Stimulated activated CD4-positive, alpha-beta T cell treated with anti-CD3 and anti-CD28 coated beads, Interleukin-15, amount 100 ng/mL, for 24 hours (primary cell): ENCODE data around the gene EIF2A.
A peak's percentile ranks its signal among the peaks of the same experiment; 100 is the strongest.
"Not testable (repeated sequence)": the region's sequence is repeated elsewhere in the genome, so short reads cannot be mapped to it uniquely, and the experiment has no call there.

Experiments used
- DNase-seq: peaks from one replicate; pipeline ENCODE4 v3.0.0-alpha.2; 2020

The EIF2A gene

DNA sequence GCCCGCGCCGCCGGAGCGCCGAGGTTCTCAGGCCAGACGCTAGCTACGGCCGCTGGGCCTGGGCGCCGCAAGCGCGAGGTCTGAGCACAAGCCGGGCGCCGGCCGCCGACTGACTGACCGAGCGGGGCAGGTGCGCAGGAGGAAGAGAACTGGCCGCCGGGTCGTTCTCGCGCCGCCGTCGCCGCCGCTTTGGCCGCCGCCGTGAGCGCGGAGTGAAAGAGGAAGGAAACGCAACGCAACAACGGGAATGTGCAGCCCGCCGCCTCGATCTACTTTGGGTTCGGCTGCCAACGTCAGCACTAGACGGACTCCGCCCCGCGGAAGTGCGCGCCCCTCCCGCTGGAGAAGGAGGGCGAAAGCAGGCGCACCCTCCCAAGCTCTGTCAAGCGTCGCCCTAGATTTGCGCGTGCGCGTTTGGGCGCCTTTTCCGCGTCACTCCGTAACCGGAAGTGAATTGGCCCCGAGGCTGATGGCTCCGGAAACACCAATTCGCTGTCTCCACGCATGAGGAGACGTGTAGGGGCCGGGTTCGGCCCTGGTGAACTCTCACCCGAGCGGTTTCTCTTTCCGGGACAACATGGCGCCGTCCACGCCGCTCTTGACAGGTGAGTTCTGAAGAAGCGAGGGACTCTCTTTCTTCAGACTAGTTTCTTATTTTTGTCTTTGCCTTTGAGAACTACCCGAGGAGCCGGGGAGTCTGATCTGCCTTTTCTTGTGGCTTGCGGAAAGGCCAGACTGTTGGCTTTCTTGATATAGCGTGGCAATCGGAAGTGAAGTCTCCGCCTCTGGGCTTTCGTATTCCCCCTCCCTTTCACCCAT lies at the start of gene EIF2A, which contains the start of gene SERP1:
TSS of gene EIF2A (plus strand) at position 562 of the 819 bp plus-strand sequence. CDS start at position 578, 16 bp downstream.
TSS of gene SERP1 (minus strand) at position 271 of the 819 bp plus-strand sequence. CDS start 361 bp downstream, outside the sequence.
- peak; percentile 98 for DNase-seq

DNA sequence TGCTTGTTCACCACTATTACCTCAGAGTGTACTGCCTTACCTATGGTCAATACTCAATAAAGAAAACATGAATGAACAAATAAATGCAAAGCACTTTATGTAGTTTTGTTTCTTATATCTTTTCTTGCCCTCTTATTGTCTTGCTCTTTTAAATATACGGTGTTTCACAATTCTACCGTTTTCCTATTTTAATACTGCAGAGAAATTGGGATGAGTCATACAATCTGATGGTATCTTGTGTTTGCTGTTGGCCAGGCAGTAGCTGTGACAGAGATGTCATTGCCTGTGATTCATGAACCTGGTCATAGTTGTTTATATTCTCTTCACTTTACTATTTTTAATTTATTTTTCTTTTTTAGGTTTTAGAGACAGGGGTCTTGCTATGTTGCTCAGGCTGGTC lies 48.6 kb upstream of the EIF2A start:
- DNase-seq, result no peak

DNA sequence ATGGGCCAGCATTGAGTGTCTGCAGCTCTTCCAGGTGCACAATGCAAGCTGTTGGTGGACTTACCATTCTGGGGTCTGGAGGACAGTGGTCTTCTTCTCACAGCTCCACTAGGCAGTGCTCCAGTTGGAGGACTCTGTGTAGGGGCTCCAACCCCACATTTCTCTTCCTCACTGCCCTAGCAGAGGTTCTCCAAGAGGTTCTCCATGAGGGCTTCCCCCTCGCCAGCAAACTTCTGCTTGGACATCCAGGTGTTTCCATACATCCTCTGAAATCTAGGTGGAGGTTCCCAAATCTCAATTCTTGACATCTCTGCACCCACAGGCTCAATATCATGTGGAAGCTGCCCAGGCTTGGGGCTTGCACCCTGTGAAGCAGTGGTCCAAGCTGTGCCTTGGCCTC lies 45.6 kb upstream of the EIF2A start:
- not testable (repeated sequence) for DNase-seq

- DNase-seq, result no peak
These were observed 43.0 kb upstream of the EIF2A start for GRCh38 chr3:150503402-150504099.

DNA sequence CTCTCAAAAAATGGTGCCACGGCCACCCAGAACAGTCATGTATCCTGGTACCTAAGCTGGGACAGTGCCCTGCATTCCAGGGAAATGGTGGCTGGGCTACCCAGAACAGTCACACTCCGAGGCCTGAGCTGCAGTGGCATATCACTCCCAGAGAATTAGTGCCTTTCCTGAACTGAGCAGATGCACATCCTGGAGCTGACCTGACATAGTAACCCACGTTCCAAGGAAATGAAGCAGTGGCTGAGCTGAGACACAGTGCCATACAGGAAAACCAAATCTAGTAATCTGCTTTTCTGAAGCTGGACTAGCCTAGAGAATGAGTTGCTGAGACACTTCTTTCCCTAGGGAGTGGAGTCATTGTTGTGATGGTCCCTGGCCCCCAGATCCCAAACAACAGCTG lies 42.1 kb upstream of the EIF2A start:
- no peak for DNase-seq

DNA sequence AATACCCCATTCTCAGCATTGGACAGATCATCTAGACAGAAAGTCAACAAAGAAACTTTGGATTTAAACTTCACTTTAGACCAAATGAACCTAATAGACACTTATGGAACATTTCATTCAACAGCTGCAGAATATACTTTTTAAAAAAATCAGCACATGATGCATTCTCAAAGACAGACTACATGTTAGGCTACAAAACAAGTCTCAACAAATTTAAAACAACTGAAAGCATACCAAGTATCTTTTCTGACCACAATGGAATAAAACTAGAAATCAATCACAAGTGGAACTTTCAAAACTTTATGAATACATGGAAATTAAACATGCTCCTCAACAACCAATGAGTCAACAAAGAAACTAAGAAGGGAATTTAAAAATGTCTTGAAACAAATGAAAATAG lies 38.2 kb upstream of the EIF2A start:
- DNase-seq, result no peak

GRCh38 chr3:150509780-150510179 lies 36.8 kb upstream of the EIF2A start:
- DNase-seq, result no peak

GRCh38 chr3:150511122-150511821 lies 35.3 kb upstream of the EIF2A start:
- DNase-seq, result no peak

- no peak for DNase-seq
These were observed 31.4 kb upstream of the EIF2A start for GRCh38 chr3:150515210-150515609.

DNA sequence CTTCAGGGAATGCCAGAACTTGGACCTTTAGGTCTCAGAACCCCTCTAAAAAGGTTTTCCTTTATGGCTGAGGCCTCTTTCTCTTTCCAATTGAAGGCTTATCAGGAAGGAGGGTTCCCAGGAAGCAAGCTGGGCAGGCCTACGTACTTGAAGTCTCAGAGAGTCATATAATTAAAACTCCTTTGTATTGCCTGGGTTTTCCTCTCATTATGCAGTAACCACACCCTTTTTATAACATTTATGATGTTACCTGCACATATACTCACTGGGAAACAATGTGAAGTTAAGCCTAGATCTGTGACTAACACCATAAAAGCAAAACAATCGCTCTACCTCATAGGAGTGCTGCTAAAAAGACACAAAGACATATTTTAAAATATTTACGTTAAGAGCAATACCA lies 27.6 kb upstream of the EIF2A start:
- DNase-seq, result no peak

DNA sequence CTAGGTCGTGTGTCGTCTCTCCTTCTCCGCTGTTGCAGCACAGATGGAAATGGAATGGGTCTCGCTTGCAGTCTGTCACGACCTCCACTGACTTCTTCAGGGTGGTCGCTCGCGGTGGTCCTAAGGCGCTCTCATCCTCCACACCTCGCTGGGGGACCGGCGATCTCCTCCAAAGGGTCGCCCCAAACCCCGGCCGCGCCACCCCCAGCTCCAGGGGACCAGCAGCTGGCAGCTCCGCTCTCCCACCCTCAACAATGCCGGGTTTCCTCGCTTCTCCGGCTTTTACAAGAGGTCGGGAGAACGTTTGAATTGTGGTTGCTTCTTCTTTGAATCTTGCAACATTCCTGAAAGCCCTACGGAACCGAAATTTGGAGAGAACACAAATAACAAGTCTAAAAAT lies 26.2 kb upstream of the EIF2A start:
- DNase-seq, result no peak

GRCh38 chr3:150521463-150521862 lies 25.1 kb upstream of the EIF2A start:
- DNase-seq, result no peak

GRCh38 chr3:150523538-150523937 lies 23.0 kb upstream of the EIF2A start:
- DNase-seq, result no peak

DNA sequence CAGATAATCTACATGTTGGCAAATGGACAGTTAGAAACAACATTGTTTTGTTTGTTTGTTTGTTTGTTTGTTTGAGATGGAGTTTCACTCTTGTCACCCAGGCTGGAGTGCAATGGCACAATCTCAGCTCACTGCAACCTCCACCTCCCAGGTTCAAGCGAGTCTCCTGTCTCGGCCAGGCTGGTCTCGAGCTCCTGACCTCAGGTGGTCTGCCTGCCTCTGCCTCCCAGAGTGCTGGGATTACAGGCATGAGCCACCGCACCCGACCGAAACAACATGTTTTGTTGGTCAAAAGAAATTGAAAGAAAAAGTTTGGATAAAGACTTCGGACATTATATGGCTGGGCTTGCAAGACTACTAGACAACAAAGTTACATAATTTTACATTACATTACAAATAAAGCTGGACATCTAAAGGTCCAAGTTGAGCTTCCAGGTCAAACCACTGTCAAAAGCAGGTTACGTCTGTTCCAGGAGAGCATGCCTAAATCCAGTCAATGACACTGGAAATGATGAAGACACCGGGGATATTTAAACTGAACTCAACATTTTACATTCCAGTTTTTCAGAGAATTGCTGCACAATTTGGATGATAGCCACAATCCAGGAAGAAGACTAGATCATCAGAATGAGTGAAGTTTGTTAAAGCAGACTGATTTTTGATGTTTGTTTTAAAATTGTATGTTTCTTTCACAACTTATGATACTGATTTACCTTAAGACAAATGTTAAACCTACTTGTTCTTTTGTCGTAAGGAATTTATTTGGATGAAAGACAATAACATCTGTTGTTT lies 18.9 kb upstream of the EIF2A start:
- no peak for DNase-seq

- DNase-seq, result no peak
These were observed 18.2 kb upstream of the EIF2A start for GRCh38 chr3:150528354-150528797.

GRCh38 chr3:150531775-150532174 lies 14.8 kb upstream of the EIF2A start:
- DNase-seq, result no peak

DNA sequence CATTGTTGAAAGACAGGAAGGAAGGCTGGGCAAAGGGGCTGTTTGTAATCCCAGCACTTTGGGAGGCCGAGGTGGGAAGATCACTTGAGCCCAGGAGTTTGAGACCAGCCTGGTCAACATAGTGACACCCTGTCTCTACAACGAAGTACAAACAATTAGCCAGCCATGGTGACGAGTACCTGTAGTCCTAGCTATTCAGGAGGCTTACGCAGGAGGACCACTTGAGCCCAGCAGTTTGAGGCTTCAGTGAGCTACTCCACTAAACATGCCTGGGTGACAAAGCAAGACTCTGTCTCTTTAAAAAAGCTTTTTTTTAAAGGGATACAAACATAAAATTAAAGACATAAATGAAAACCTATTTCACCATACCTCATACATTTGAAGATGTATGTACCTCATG lies 11.4 kb upstream of the EIF2A start:
- DNase-seq, result no peak

- no peak for DNase-seq
These were observed 8.0 kb upstream of the EIF2A start for GRCh38 chr3:150538324-150539208.

DNA sequence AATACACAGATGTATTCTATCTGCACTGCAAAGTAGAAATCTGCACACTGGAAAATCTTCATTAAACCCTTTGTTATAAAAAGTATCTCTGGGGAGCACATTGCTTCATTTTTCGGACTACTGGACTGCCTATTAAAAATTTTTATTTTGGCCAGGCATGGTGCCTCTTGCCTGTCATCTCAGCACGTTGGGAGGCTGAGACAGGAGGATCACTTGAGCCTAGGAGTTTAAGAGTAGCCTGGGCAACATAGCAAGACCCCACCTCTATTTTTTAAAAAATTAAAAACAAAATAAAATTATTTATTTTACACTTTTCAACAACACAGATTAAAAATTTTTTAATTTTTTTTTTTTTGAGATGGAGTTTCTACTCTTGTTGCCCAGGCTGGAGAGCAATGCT lies 6.3 kb upstream of the EIF2A start:
- no peak for DNase-seq

DNA sequence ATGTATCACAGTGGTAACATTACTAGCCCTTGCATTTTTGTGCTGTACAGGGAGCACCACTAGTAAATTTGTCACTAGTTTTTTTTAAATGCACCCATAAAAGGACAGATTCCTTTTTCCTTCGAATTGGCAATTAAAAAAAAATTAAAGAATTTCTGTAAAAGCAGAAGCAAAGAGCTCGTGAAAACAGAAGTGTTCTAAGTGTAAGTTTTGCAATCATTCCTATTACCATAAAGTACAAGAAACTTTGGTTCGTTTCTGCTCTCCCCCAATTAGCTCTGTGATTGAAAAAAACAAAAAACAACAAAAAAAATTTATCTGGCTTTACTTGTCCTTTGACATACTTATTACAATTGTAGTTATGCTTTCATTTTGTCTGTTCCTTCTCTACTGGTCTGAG lies 5.6 kb upstream of the EIF2A start:
- DNase-seq, result no peak

GRCh38 chr3:150543128-150543527 lies 3.5 kb upstream of the EIF2A start:
- DNase-seq, result no peak

DNA sequence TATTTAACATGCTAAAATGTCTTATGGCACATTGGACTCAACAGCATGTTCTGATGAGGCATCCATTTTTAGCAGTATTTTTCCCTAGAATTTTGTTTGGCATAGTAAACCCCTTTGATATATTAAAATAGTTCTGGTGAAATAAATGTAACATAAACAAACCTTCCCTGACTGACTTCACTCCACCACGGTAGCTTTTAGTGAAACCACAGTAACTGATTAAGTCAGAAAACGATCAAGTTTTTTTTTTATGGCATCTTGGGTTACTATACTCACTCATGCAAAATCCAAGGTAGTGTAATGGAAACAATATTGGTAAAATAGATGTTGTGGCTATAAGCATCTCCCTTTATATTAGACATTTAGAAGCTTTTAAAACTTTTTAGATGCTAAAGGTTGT lies 3.1 kb upstream of the EIF2A start:
- DNase-seq, result no peak
